ENCODE results near the gene KRR1. TPM values are rescaled to one million over a fixed set of nuclear protein-coding genes. Genes with fewer than 3 reads are reported as not detected.

Gene KRR1
- total RNA-seq, 1 donor from 2014 or later, result 39.8 TPM

DNA sequence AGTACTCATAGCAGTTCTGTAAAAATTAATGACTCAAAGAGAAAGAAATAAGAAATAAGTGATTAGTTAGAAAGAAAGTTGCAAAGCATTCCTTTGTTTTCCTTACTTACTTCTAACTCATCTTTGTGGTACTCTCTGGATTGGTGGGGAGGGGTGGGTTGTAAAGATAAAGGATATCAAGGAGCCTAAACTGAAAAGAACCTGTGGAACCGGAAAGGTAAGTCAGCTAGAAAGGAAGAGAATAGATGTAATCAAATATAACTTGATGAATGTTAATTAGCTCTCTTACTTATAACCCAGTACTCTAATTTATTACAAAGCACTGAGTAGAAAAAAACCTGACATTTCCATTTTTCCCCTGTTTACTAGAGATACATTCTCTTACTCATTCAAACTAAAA lies 37.5 kb upstream of the KRR1 start:
- no peaks in the 10 kb centered on the region for H3K27me3 ChIP-seq (ENCODE audit: low read depth)
- no peak for ATAC-seq
- H3K27ac ChIP-seq, result no peak overlapping the region
- H3K9me3 ChIP-seq, result no peaks in the 10 kb centered on the region
- TF ChIP-seq, protein P1, sequence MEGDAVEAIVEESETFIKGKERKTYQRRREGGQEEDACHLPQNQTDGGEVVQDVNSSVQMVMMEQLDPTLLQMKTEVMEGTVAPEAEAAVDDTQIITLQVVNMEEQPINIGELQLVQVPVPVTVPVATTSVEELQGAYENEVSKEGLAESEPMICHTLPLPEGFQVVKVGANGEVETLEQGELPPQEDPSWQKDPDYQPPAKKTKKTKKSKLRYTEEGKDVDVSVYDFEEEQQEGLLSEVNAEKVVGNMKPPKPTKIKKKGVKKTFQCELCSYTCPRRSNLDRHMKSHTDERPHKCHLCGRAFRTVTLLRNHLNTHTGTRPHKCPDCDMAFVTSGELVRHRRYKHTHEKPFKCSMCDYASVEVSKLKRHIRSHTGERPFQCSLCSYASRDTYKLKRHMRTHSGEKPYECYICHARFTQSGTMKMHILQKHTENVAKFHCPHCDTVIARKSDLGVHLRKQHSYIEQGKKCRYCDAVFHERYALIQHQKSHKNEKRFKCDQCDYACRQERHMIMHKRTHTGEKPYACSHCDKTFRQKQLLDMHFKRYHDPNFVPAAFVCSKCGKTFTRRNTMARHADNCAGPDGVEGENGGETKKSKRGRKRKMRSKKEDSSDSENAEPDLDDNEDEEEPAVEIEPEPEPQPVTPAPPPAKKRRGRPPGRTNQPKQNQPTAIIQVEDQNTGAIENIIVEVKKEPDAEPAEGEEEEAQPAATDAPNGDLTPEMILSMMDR (IDR thresholded peaks at IDR 0.05), result no peak
- peaks cover 13% of the 10 kb centered on the region for H3K4me1 ChIP-seq
- no peak overlapping the region for H3K4me3 ChIP-seq
- no peaks in the 10 kb centered on the region for H3K36me3 ChIP-seq
- intact Hi-C loops (cut with DNase I), result no loop called here
- DNase-seq, result no peak

DNA sequence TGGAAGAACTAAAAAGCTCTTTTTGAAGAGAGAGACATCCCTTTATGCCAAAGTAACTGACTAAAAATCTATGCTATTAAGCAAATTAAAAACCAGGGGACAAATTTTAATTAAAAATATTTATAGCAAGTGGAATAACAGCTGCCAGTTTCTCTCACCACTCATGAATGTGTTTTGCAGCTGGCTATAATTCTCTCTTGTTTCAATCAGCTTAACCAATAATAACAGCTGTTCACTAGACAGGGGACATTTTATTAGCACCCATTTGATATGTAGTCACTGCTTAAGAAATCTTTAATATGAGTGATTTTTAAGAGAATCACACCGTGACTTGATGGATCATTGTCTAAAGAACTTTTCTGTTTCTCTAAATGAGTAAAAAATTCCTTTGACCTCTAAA lies 34.2 kb upstream of the KRR1 start:
- Histone ChIP-seq H3K9me3 (no peaks in the 10 kb centered on the region), H3K27me3 (ENCODE audit: low read depth) (no peaks in the 10 kb centered on the region), H3K36me3 (no peaks in the 10 kb centered on the region), H3K4me1 (peaks cover 3% of the 10 kb centered on the region), H3K4me3 (no peak overlapping the region), H3K27ac (no peak overlapping the region)
- ATAC-seq (no peak), DNase-seq (no peak)
- TF ChIP-seq, protein P1 (IDR thresholded peaks at IDR 0.05), result no peak
- intact Hi-C loops (cut with DNase I), result no loop called here

DNA sequence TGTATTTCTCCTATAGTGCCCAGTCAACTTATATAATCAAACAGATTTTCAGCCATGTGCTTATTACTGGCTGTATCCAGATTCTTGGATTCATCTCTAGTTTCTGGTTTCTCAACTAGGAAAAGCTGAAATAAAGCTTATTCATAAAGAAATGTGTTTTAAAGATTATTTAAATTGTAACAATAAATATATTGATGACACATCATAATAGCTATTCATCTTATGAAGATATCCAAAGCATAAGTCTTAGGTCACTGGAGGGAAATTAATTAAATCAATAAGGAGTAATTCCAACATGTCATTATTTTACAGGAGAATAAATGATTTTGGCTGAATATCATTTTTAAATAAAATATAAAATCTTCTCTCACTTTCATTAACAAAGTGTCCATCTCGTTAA lies 32.1 kb upstream of the KRR1 start:
- intact Hi-C loops (cut with DNase I), result no loop called here

DNA sequence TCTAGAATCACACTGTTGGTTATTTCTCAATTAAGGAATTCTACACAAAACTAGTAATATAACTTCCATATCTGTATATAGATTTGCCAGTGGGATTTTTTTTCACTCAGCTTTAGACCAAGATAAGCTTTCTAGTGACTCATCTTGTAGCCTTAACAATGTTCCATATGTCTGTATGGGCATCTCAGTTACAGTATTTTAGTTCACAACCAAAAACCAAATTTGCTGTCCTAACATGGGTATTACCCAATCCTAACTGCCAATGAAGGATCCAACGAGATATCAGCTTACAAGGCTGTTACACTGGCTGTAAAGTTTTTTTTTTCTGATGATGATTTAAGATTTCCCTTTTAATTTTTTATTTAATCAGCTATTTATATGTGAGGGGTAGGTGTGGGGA lies 31.5 kb upstream of the KRR1 start:
- intact Hi-C loops (cut with DNase I), result no loop called here
- DNase-seq (no peak), ATAC-seq (no peak)

More for the DNA sequence above, 32.1 kb upstream of the KRR1 start:
- Histone ChIP-seq H3K4me3 (no peak overlapping the region), H3K9me3 (no peaks in the 10 kb centered on the region), H3K27me3 (ENCODE audit: low read depth) (no peaks in the 10 kb centered on the region), H3K27ac (no peak overlapping the region), H3K36me3 (no peaks in the 10 kb centered on the region), H3K4me1 (no peaks in the 10 kb centered on the region)
- DNase-seq (no peak), ATAC-seq (no peak)
- TF ChIP-seq, protein P1 (IDR thresholded peaks at IDR 0.05), result no peak

DNA sequence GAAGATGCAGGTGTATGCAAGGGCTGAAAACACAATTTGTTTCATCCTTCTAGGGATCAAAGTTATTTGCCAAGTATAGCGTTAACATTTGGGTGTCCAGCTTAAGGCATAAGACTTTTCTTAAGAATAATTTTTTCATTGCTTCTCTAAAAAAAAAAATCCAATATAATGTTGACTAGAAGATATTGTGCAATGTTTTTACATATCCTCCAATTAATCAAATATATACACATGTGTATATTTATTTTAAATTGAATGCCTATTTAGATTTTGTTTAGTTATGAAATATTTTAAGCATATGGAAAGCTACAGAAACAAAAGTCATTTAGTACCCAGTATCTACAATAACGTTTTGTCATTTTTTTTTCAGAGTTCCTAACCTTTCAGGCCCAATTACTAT lies 28.5 kb upstream of the KRR1 start:
- intact Hi-C loops (cut with DNase I), result no loop called here
- Histone ChIP-seq H3K4me1 (no peaks in the 10 kb centered on the region), H3K27me3 (ENCODE audit: low read depth) (no peaks in the 10 kb centered on the region), H3K9me3 (no peaks in the 10 kb centered on the region), H3K36me3 (no peaks in the 10 kb centered on the region), H3K27ac (no peak overlapping the region), H3K4me3 (no peak overlapping the region)
- no peak for DNase-seq
- TF ChIP-seq, protein P1 (IDR thresholded peaks at IDR 0.05), result no peak
- ATAC-seq, result no peak

More for the DNA sequence above, 31.5 kb upstream of the KRR1 start:
- Histone ChIP-seq H3K9me3 (no peaks in the 10 kb centered on the region), H3K4me1 (no peaks in the 10 kb centered on the region), H3K4me3 (no peak overlapping the region), H3K36me3 (no peaks in the 10 kb centered on the region), H3K27me3 (ENCODE audit: low read depth) (no peaks in the 10 kb centered on the region), H3K27ac (no peak overlapping the region)
- TF ChIP-seq, protein P1 (IDR thresholded peaks at IDR 0.05), result no peak

DNA sequence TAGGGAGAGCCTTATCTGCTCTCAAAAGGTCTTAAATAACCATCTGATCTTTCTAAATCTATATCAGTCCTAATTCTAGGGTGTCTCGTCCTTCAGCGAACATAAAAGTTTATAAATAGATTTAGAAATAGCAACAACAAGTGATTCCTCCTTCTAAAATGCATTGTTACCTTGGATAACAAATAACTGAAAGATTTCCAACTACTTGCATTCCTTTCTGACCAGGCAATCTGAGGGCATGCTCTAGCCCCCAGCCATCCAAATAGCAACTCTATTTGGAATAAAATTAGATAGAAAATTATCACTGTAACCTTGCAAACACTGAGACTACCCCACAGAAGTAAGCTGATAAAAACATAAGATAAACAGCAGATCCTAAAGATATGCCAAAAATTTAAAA lies 21.8 kb upstream of the KRR1 start:
- H3K27me3 ChIP-seq (ENCODE audit: low read depth), result no peaks in the 10 kb centered on the region
- DNase-seq, result no peak
- H3K4me1 ChIP-seq, result no peaks in the 10 kb centered on the region
- no peaks in the 10 kb centered on the region for H3K36me3 ChIP-seq
- no peak overlapping the region for H3K27ac ChIP-seq
- TF ChIP-seq, protein P1 (IDR thresholded peaks at IDR 0.05), result no peak
- no peak overlapping the region for H3K4me3 ChIP-seq
- no peak for ATAC-seq
- H3K9me3 ChIP-seq, result no peaks in the 10 kb centered on the region
- intact Hi-C loops (cut with DNase I), result no loop called here

Measured in lower lobe of right lung (tissue), 2 donors.